ENCODE measurements around the gene HHAT.

HHAT gene

DNA sequence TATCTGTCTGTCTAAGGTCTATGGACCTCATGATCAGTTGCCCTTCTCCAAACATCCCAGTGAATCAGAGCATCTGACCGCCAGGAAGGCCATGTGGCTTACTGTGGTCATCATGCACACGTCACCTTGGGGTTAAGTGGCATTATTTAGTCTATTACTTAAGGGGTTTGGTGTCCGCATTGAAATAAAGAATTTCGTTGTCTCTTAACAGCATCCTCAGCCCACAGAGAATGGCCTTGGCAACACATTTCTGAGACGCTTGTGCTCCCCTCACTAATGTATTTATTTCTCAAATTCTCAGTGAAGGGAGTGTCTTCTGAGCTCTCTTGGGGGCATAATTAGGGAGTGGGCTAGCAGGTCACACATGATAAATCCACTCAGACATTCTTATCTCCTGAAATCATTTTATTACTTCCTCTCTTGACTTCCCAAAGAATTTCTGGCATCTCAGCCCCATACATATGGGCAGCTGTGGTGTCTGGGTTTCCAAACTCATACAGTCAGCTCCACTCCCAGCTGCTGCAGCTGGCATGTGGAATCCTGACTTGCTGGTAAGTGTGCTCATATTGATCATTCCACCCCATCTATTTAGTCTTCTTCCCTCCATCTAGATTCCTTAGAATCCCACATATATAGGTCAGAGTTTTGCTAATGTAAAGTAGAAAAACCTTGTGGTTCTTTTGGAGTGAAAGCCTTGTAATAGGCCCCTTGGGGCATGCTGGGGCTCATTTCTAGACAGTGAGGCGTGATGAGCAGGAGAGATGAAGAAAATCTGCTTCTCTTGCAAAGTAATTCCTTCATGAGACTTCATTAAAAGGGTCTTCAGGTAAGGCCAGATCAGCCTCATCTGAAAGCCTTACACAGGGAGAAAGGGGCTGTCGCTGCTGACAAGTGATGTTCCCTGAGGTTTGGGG is 110.5 kb downstream of the HHAT start:
- peaks cover 15% of the 10 kb centered on the region for H3K4me1 ChIP-seq (ENCODE audit: control insufficient read depth, insufficient read depth, low read length)
- H3K27me3 ChIP-seq (ENCODE audit: control insufficient read depth, insufficient read depth, low read length) = no peaks in the 10 kb centered on the region
- H3K9ac ChIP-seq (ENCODE audit: low read length) = peak overlapping the region; percentile 10
- no peak overlapping the region for H3K4me3 ChIP-seq (ENCODE audit: low read depth, low read length)
- no peaks in the 10 kb centered on the region for H3K9me3 ChIP-seq (ENCODE audit: control insufficient read depth, insufficient read depth, low read depth, low read length)
- no peaks in the 10 kb centered on the region for H3K36me3 ChIP-seq (ENCODE audit: control insufficient read depth, insufficient read depth, low read length)
- H3K27ac ChIP-seq (ENCODE audit: low read depth, low read length) = peak overlapping the region; percentile 23; the same call in 1 of the 2 replicates

- no peaks in the 10 kb centered on the region for H3K27me3 ChIP-seq (ENCODE audit: control insufficient read depth, insufficient read depth, low read length)
- H3K27ac ChIP-seq (ENCODE audit: low read depth, low read length) = no peak overlapping the region; the same call in 1 of the 2 replicates
- H3K4me3 ChIP-seq (ENCODE audit: low read depth, low read length) = no peak overlapping the region
- H3K36me3 ChIP-seq (ENCODE audit: control insufficient read depth, insufficient read depth, low read length) = no peaks in the 10 kb centered on the region
- H3K9me3 ChIP-seq (ENCODE audit: control insufficient read depth, insufficient read depth, low read depth, low read length) = no peaks in the 10 kb centered on the region
- peaks cover 10% of the 10 kb centered on the region; the same call in 1 of the 2 replicates for H3K4me1 ChIP-seq (ENCODE audit: control insufficient read depth, insufficient read depth, low read length)
- H3K9ac ChIP-seq (ENCODE audit: low read length) = no peak overlapping the region
These were observed 111.4 kb downstream of the HHAT start for GRCh38 chr1:210440081-210440480.

- Histone ChIP-seq H3K4me1 (ENCODE audit: control insufficient read depth, insufficient read depth, low read length) (peaks cover 16% of the 10 kb centered on the region), H3K27ac (ENCODE audit: low read depth, low read length) (no peak overlapping the region), H3K36me3 (ENCODE audit: control insufficient read depth, insufficient read depth, low read length) (no peaks in the 10 kb centered on the region), H3K4me3 (ENCODE audit: low read depth, low read length) (no peak overlapping the region), H3K9me3 (ENCODE audit: control insufficient read depth, insufficient read depth, low read depth, low read length) (no peaks in the 10 kb centered on the region), H3K27me3 (ENCODE audit: control insufficient read depth, insufficient read depth, low read length) (no peaks in the 10 kb centered on the region), H3K9ac (ENCODE audit: low read length) (no peak overlapping the region)
These were observed 112.3 kb downstream of the HHAT start for GRCh38 chr1:210441028-210441427.

DNA sequence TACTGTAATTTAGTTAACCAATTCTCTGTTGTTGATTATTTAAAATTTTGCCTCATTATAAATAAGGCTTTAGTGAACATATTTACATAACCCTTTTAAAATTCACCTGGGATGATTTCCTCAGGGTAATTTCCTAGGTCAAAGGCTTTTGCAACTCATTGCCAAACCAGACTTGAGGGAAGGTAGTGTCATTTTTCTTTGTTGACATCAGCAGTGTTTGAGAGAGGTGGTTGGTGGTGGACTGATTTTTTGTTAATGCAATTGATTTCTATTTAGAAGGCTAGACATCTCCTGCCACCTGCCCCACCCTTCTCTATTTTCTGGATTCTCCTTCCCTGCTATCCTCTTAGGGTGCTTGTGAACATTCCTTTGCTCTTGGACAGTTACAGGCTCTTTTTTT is 116.8 kb downstream of the HHAT start:
- Histone ChIP-seq H3K9me3 (ENCODE audit: control insufficient read depth, insufficient read depth, low read depth, low read length) (no peaks in the 10 kb centered on the region), H3K27ac (ENCODE audit: low read depth, low read length) (no peak overlapping the region), H3K27me3 (ENCODE audit: control insufficient read depth, insufficient read depth, low read length) (no peaks in the 10 kb centered on the region), H3K36me3 (ENCODE audit: control insufficient read depth, insufficient read depth, low read length) (no peaks in the 10 kb centered on the region), H3K4me1 (ENCODE audit: control insufficient read depth, insufficient read depth, low read length) (peaks cover 12% of the 10 kb centered on the region), H3K4me3 (ENCODE audit: low read depth, low read length) (no peak overlapping the region), H3K9ac (ENCODE audit: low read length) (no peak overlapping the region)

- no peaks in the 10 kb centered on the region for H3K36me3 ChIP-seq (ENCODE audit: control insufficient read depth, insufficient read depth, low read length)
- no peak overlapping the region for H3K9ac ChIP-seq (ENCODE audit: low read length)
- H3K4me3 ChIP-seq (ENCODE audit: low read depth, low read length) = no peak overlapping the region
- H3K4me1 ChIP-seq (ENCODE audit: control insufficient read depth, insufficient read depth, low read length) = peaks cover 12% of the 10 kb centered on the region
- no peaks in the 10 kb centered on the region for H3K27me3 ChIP-seq (ENCODE audit: control insufficient read depth, insufficient read depth, low read length)
- no peaks in the 10 kb centered on the region for H3K9me3 ChIP-seq (ENCODE audit: control insufficient read depth, insufficient read depth, low read depth, low read length)
- no peak overlapping the region for H3K27ac ChIP-seq (ENCODE audit: low read depth, low read length)
These were observed 117.2 kb downstream of the HHAT start for GRCh38 chr1:210445931-210446330.

- H3K27ac ChIP-seq (ENCODE audit: low read depth, low read length) = no peak overlapping the region
- H3K9ac ChIP-seq (ENCODE audit: low read length) = no peak overlapping the region
- no peak overlapping the region for H3K4me3 ChIP-seq (ENCODE audit: low read depth, low read length)
- no peaks in the 10 kb centered on the region for H3K9me3 ChIP-seq (ENCODE audit: control insufficient read depth, insufficient read depth, low read depth, low read length)
- no peaks in the 10 kb centered on the region for H3K36me3 ChIP-seq (ENCODE audit: control insufficient read depth, insufficient read depth, low read length)
- H3K27me3 ChIP-seq (ENCODE audit: control insufficient read depth, insufficient read depth, low read length) = no peaks in the 10 kb centered on the region
- H3K4me1 ChIP-seq (ENCODE audit: control insufficient read depth, insufficient read depth, low read length) = peaks cover 12% of the 10 kb centered on the region
These were observed 117.8 kb downstream of the HHAT start for GRCh38 chr1:210446479-210446878.

DNA sequence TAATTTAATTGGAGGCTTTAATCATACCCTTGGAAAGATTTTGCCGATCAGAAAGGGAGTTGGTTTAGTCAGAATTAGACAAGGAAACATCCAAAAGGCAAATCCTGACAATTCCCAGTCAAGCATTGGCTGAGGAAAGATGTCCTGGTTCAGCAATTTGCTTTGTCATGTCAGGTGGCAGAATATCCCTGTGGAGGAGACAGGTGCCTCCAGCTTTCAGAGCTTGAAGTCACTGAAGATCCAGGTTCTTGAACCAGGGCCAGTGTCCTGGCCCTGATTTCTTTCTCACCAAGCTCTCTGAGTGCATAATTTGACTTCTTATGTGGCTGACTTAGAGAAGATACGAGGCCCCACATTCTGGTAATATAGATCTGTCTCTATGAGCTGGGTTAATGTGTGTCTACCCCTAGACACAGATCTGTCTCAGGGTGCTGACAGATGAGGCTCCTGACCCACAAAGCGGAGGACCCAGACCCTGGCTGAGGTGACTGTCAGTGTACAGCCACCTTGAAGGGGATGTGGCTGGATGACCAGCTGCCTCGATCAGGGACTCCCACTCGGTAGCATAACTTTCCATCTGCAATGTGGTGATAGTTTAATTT is 118.9 kb downstream of the HHAT start:
- Histone ChIP-seq H3K9ac (ENCODE audit: low read length) (no peak overlapping the region), H3K4me3 (ENCODE audit: low read depth, low read length) (no peak overlapping the region), H3K36me3 (ENCODE audit: control insufficient read depth, insufficient read depth, low read length) (no peaks in the 10 kb centered on the region), H3K9me3 (ENCODE audit: control insufficient read depth, insufficient read depth, low read depth, low read length) (no peaks in the 10 kb centered on the region), H3K4me1 (ENCODE audit: control insufficient read depth, insufficient read depth, low read length) (peaks cover 12% of the 10 kb centered on the region), H3K27me3 (ENCODE audit: control insufficient read depth, insufficient read depth, low read length) (no peaks in the 10 kb centered on the region), H3K27ac (ENCODE audit: low read depth, low read length) (no peak overlapping the region)

DNA sequence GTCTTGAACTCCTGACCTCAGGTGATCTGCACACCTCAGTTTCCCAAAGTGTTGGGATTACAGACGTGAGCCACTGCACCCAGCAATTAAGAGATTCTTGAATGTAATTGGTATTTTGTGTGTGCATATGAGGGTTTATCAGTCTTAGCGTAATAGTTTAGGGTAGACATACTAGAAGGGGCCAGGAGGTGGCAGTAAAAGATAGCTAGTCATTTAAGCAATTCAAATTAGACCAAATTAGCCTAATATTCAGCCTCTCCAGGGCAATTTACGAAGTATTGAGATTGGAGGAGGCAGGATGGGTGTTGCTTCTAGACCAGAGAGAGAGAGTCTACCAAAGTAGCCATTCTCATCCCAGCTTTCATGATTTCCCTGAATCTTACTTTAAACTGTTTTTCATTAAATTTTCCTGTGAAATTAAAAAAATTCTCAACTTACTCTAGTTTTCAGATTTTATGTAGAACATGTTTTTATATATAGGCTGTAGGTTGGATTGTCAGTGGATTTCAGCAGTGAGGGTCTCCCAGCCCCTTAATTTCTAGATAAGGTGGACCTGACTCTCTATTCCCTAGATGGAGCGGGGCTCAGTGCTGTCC is 119.7 kb downstream of the HHAT start:
- Histone ChIP-seq H3K9ac (ENCODE audit: low read length) (no peak overlapping the region), H3K36me3 (ENCODE audit: control insufficient read depth, insufficient read depth, low read length) (no peaks in the 10 kb centered on the region), H3K27me3 (ENCODE audit: control insufficient read depth, insufficient read depth, low read length) (no peaks in the 10 kb centered on the region), H3K27ac (ENCODE audit: low read depth, low read length) (no peak overlapping the region), H3K9me3 (ENCODE audit: control insufficient read depth, insufficient read depth, low read depth, low read length) (no peaks in the 10 kb centered on the region), H3K4me1 (ENCODE audit: control insufficient read depth, insufficient read depth, low read length) (peaks cover 12% of the 10 kb centered on the region), H3K4me3 (ENCODE audit: low read depth, low read length) (no peak overlapping the region)

- peaks cover 6% of the 10 kb centered on the region for H3K4me1 ChIP-seq (ENCODE audit: control insufficient read depth, insufficient read depth, low read length)
- no peak overlapping the region for H3K9ac ChIP-seq (ENCODE audit: low read length)
- no peak overlapping the region for H3K27ac ChIP-seq (ENCODE audit: low read depth, low read length)
- H3K4me3 ChIP-seq (ENCODE audit: low read depth, low read length) = no peak overlapping the region
- H3K9me3 ChIP-seq (ENCODE audit: control insufficient read depth, insufficient read depth, low read depth, low read length) = no peaks in the 10 kb centered on the region
- no peaks in the 10 kb centered on the region for H3K36me3 ChIP-seq (ENCODE audit: control insufficient read depth, insufficient read depth, low read length)
- H3K27me3 ChIP-seq (ENCODE audit: control insufficient read depth, insufficient read depth, low read length) = no peaks in the 10 kb centered on the region
These were observed 127.3 kb downstream of the HHAT start for GRCh38 chr1:210455840-210456603.

GRCh38 chr1:210456731-210457255 is 128.1 kb downstream of the HHAT start:
- Histone ChIP-seq H3K4me3 (ENCODE audit: low read depth, low read length) (no peak overlapping the region), H3K27me3 (ENCODE audit: control insufficient read depth, insufficient read depth, low read length) (no peaks in the 10 kb centered on the region), H3K9me3 (ENCODE audit: control insufficient read depth, insufficient read depth, low read depth, low read length) (no peaks in the 10 kb centered on the region), H3K27ac (ENCODE audit: low read depth, low read length) (no peak overlapping the region), H3K4me1 (ENCODE audit: control insufficient read depth, insufficient read depth, low read length) (peaks cover 6% of the 10 kb centered on the region), H3K36me3 (ENCODE audit: control insufficient read depth, insufficient read depth, low read length) (no peaks in the 10 kb centered on the region), H3K9ac (ENCODE audit: low read length) (no peak overlapping the region)
